Heart left ventricle (tissue), 16 donors: ENCODE measurements around the gene CKAP2. TPM values are rescaled to one million over a fixed set of nuclear protein-coding genes. Genes with fewer than 3 reads are reported as not detected.
A peak's percentile ranks its signal among the peaks of the same experiment; 100 is the strongest.

Experiments
- ATAC-seq, 4 donors: fragments of 200-7000 bp; cut with Tn5 transposase; one replicate each; pipeline ENCODE4 v1.9.1; 2020 to 2022; ENCODE audit warnings: moderate library complexity in 4 of 4, mild to moderate bottlenecking in 3 of 4, moderate number of reproducible peaks in 1 of 4
- DNase-seq, 5 donors: peaks; one replicate each; pipeline ENCODE4 v3.0.0-alpha.2; 2020
- H3K27ac ChIP-seq, 12 donors: fragments of 200-600 bp; sonication (generic) in 4 of 12; one replicate each; pipeline versions ENCODE4 v1.5.0 to v1.8.0; 2016 to 2022; ENCODE audit warnings: mild to moderate bottlenecking in 2 of 12
- H3K27me3 ChIP-seq, 9 donors: fragments of 200-600 bp; sonication (generic) in 2 of 9; one replicate each; pipeline versions ENCODE4 v1.5.1 to v1.8.0; 2016 to 2022; ENCODE audit warnings: mild to moderate bottlenecking in 3 of 9
- H3K36me3 ChIP-seq, 9 donors: fragments of 200-600 bp; sonication (generic) in 2 of 9; one replicate each; pipeline versions ENCODE4 v1.5.0 to v1.8.0; 2018 to 2022; ENCODE audit warnings: mild to moderate bottlenecking in 2 of 9
- H3K4me1 ChIP-seq, 12 donors: fragments of 200-600 bp; sonication (generic) in 4 of 12; one replicate each; pipeline versions ENCODE4 v1.5.0 to v1.8.0; 2016 to 2022; ENCODE audit warnings: mild to moderate bottlenecking in 3 of 12
- H3K4me3 ChIP-seq, 12 donors: fragments of 200-600 bp; sonication (generic) in 4 of 12; one replicate each; pipeline versions ENCODE4 v1.5.0 to v1.8.0; 2017 to 2022; ENCODE audit warnings: mild to moderate bottlenecking in 9 of 12, moderate library complexity in 4 of 12
- H3K9me3 ChIP-seq, 12 donors: fragments of 200-600 bp; sonication (generic) in 4 of 12; one replicate each; pipeline versions ENCODE4 v1.5.0 to v1.8.0; 2016 to 2022; ENCODE audit warnings: mild to moderate bottlenecking in 1 of 12
- POLR2A ChIP-seq, 2 donors: fragments of 450-650 bp; IDR thresholded peaks; one replicate each; pipeline ENCODE4 v1.6.1; 2017; ENCODE audit warnings: antibody characterized with exemption in 2 of 2, mild to moderate bottlenecking in 2 of 2, moderate library complexity in 2 of 2
- WGBS, 4 donors: extraction: QIAGEN DNeasy Blood & Tissue Kit in 2 of 4; methylation state at CpG; one replicate each; pipeline versions ENCODE4 v1.1.5 to v1.1.7; 2013 to 2018; 5-methylcytosine and 5-hydroxymethylcytosine counted together
- intact Hi-C, 10 donors: fragments of 100-400 bp; cut with DNase I; formaldehyde crosslinking; loops; one replicate each; pipeline versions ENCODE4 v1.11.1 to v1.14.2; 2022
- polyA plus RNA-seq, 2 donors: library from polyadenylated mRNA; stranded (reverse); fragments of 200-250 nt; gene quantifications; one replicate each; pipeline ENCODE4 v1.2.3, GENCODE V29; 2013
- total RNA-seq, 9 donors: library from RNA; depleted of rRNA in 2 of 9; stranded (reverse); fragments of >200 nt in 2 of 9; fragmentation: NEBNext Ultra II Directional in 3 of 9; extraction: Animal tissue kit (Norgen Biotek cat#: 25700) in 3 of 9; gene quantifications; one replicate each; pipeline versions ENCODE4 v1.1.0 to v1.2.4, GENCODE V29; 2016 to 2023
- TF ChIP-seq, protein P1 (sequence below), 12 donors: fragments of 200-600 bp; sonication (generic) in 4 of 12; IDR thresholded peaks; one replicate each; pipeline versions ENCODE4 v1.5.0 to v1.8.0; 2018 to 2022; ENCODE audit warnings: antibody characterized with exemption in 12 of 12, mild to moderate bottlenecking in 5 of 12
- donor health status: ischemic (EF 13 %, LVEDD 7.1; RV severe dilation, severe dysfunction).
- donor health status: healthy with polysubstance abuse.
- donor health status: DM: no; HTN: yes; CAD: no.
- donor health status: DM: no; HTN: no; CAD: no.
- donor health status: ischemic (EF 25% LVEDD 6.9; RV normal size, moderate dysfunction).
- donor health status: ischemic (EF 25% LVEDD 5.7; RV mildly dilated, moderate dysfunction).
- donor health status: healthy.
- donor health status: DM: yes; HTN: yes; CAD: no.
- donor health status: ischemic (EF 35%, LVEDD 5.7; RV mildly dilated, moderate dysfunction).
- donor health status: nonischemic (EF 11% LVEDD 7.7; RV severe dilation, severe dysfunction).
- donor health status: DM: yes; HTN: yes; CAD: no.
- donor health status: PGD.
- donor health status: ischemic (EF 29% LVEDD 5.4; RV normal size, mild dysfunction).
- donor health status: nonischemic (EF 23%, LVEDD 6.1; RV moderate dilation, normal function).

CKAP2 gene
- total and polyA plus RNA-seq, 11 donors: 1.4 to 16.1 (median 8.9) TPM

DNA sequence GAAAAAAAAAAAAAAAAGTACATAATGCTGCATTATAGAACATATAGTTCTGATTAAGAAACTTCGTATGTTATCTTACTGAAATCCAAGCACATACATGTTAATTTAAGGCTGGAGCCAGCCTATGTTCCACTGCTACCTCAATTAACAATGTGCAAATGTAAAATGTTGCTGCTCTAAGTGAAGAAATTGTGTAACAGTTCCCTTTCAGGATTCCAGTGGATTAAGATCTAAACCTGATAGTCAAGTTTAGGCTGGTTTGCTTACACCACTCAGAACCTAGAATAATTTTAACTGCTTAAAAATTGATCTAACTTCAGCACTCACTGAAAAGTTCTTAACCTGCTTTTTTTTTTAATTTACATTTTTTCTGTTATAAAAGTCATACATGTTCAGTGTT, 9.0 kb upstream of the CKAP2 start:
- H3K4me3 ChIP-seq: no peak overlapping the region
- no peak for TF ChIP-seq POLR2A (IDR thresholded peaks at IDR 0.05)
- TF ChIP-seq, protein P1, sequence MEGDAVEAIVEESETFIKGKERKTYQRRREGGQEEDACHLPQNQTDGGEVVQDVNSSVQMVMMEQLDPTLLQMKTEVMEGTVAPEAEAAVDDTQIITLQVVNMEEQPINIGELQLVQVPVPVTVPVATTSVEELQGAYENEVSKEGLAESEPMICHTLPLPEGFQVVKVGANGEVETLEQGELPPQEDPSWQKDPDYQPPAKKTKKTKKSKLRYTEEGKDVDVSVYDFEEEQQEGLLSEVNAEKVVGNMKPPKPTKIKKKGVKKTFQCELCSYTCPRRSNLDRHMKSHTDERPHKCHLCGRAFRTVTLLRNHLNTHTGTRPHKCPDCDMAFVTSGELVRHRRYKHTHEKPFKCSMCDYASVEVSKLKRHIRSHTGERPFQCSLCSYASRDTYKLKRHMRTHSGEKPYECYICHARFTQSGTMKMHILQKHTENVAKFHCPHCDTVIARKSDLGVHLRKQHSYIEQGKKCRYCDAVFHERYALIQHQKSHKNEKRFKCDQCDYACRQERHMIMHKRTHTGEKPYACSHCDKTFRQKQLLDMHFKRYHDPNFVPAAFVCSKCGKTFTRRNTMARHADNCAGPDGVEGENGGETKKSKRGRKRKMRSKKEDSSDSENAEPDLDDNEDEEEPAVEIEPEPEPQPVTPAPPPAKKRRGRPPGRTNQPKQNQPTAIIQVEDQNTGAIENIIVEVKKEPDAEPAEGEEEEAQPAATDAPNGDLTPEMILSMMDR (IDR thresholded peaks at IDR 0.05): no peak
- 88 to 98% (median 92%) methylated on average over 1 of the region's 1 CpG for WGBS, 4 donors
- H3K9me3 ChIP-seq: no peaks in the 10 kb centered on the region
- no peak for DNase-seq
- H3K36me3 ChIP-seq: peaks cover 0 to 41% (median 12%) of the 10 kb centered on the region in 9 donors
- peaks cover 0 to 35% (median 19%) of the 10 kb centered on the region in 12 donors for H3K4me1 ChIP-seq
- H3K27me3 ChIP-seq: no peaks in the 10 kb centered on the region
- ATAC-seq: no peak
- H3K27ac ChIP-seq: no peak overlapping the region
- intact Hi-C loops: loop anchor here in 5 of 10 donors (2.0 to 10.0 kb wide), 4 partner anchors 17 to 254 kb away; partner anchors contain the start of gene THSD1 (in 2 of the 5)

DNA sequence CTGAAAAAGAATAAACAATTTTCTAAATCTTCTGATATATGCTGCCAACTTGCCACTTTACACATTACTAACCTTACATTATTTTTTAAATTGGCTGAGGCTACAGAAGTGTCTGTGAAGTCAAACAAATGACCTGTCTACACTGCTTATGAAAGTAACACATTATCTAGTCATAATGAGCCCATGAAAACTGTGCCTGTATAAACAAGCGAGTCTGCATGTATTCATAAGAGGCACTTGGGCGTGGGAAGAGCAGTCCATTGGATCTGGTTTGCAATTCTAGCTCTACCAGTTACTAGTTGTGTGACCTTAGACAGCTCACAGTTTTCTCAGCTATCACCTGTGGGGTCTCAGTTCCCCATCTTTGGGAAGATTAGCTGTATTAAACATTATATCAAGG, 7.9 kb upstream of the CKAP2 start:
- no peak for DNase-seq
- WGBS, 4 donors: 73 to 83% (median 81%) methylated on average over 2 of the region's 2 CpGs
- intact Hi-C loops: loop anchor here in 5 of 10 donors (2.0 to 10.0 kb wide), 4 partner anchors 19 to 255 kb away; partner anchors contain the start of gene THSD1 (in 2 of the 5)
- peaks cover 0 to 30% (median 2%) of the 10 kb centered on the region in 9 donors for H3K36me3 ChIP-seq
- no peak overlapping the region for H3K4me3 ChIP-seq
- H3K9me3 ChIP-seq: no peaks in the 10 kb centered on the region
- H3K4me1 ChIP-seq: peaks cover 0 to 35% (median 19%) of the 10 kb centered on the region in 12 donors
- H3K27me3 ChIP-seq: no peaks in the 10 kb centered on the region
- no peak overlapping the region for H3K27ac ChIP-seq
- ATAC-seq: no peak
- TF ChIP-seq POLR2A (IDR thresholded peaks at IDR 0.05): no peak
- TF ChIP-seq, protein P1 (IDR thresholded peaks at IDR 0.05): no peak

DNA sequence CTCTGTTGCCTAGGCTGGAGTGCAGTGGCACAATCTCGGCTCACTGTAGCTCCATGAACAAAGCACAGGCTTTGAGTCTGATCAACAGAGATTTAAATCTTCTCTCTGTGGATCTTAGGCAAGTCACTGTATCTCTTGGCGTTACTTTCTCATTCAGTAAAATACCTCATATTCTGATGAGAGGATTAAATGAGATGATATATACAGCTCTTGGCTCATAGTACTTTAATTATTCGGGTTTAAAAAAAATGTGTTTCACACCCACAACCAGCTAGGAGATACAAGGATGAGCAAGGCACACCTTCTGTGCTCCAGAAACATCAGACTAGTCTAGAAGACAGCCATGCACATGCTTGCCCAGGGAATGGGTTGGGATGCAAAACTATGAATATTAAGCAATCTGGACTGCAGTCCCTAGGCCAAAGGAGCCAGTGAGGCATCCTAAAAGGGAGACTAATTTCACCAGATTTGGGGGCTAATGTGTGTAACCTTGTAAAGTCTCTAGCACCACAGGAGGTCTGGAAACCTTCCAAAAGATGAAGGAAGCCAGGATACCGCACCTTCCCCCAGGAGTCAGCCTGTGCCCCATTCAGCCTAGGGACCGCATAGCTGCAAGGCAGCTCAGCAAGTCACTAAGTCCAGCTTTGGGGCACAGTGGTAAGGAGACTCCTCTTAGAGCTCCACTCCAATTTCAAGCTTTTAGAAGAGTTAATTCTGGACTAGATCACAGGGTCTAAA, 7.3 kb upstream of the CKAP2 start:
- intact Hi-C loops: loop anchor here in 5 of 10 donors (2.0 to 10.0 kb wide), 4 partner anchors 19 to 256 kb away; partner anchors contain the start of gene THSD1 (in 2 of the 5)
- H3K4me1 ChIP-seq: peaks cover 0 to 35% (median 19%) of the 10 kb centered on the region in 12 donors
- TF ChIP-seq, protein P1 (IDR thresholded peaks at IDR 0.05): no peak
- 72 to 83% (median 78%) methylated on average over 5 of the region's 5 CpGs for WGBS, 4 donors
- peak overlapping the region in 3 of 12 donors; percentile 95 to 99 (median 98) for H3K27ac ChIP-seq
- no peaks in the 10 kb centered on the region for H3K27me3 ChIP-seq
- H3K36me3 ChIP-seq: peaks cover 0 to 25% (median 2%) of the 10 kb centered on the region in 9 donors
- DNase-seq (no peak), ATAC-seq (no peak)
- H3K9me3 ChIP-seq: no peaks in the 10 kb centered on the region
- H3K4me3 ChIP-seq: peak overlapping the region in 5 of 12 donors; percentile 69 to 89 (median 83)

DNA sequence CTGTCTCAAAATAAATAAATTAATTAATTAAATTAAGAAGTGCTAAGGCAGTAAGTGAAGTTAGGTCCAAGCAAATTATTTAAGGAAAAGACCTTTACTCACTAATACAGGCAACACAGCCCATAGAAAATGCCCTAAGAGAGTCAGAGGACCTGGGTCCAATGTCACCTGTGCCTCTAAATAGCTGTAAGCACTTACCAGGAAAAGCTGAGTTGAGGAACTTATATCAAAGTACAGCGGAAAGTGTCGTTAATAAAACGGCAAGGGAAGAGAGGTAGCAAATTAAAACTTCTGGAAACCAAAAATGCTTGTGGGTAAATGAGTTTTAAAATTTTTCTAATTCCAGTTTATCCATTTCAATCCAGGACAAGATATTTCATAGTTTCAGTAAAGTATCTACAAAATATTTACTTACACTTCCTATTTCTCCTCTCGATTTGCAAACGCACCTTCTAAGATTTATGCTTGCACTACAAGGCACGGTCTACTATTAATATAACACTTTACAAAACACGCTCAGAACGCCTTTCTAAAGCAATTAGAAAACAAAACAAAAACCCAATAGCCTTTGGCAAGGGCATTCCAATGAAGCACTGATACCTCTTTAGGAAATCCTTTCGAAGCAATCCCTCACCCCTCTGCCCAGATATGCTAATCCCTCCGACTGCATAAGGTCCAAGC, 5.8 kb upstream of the CKAP2 start:
- H3K27ac ChIP-seq: peak overlapping the region; percentile 94 to 100 (median 98)
- ATAC-seq (no peak), DNase-seq (no peak)
- peaks cover 0 to 38% (median 20%) of the 10 kb centered on the region in 12 donors for H3K4me1 ChIP-seq
- intact Hi-C loops: loop anchor here (1.0 to 10.0 kb wide), 19 partner anchors 42 to 447 kb away; partner anchors contain the start of genes SUGT1 (in 4 of the 10), THSD1 (in 4 of the 10), NEK3 (in 2 of the 10) and ALG11 (in 1 of the 10)
- peaks cover 0 to 19% (median 2%) of the 10 kb centered on the region in 9 donors for H3K36me3 ChIP-seq
- H3K4me3 ChIP-seq: peak overlapping the region; percentile 69 to 92 (median 82)
- 3 to 4% (median 3%) methylated on average over 10 of the region's 10 CpGs for WGBS, 4 donors
- TF ChIP-seq, protein P1 (IDR thresholded peaks at IDR 0.05): no peak
- TF ChIP-seq POLR2A (IDR thresholded peaks at IDR 0.05): no peak
- no peaks in the 10 kb centered on the region for H3K9me3 ChIP-seq
- H3K27me3 ChIP-seq: no peaks in the 10 kb centered on the region
